Esophagus squamous epithelium (tissue), 5 donors: Measurements from ENCODE around the gene ADCK1. TPM values are rescaled to one million over a fixed set of nuclear protein-coding genes. Genes with fewer than 3 reads are reported as not detected.
"Not testable (repeated sequence)": the region's sequence is repeated elsewhere in the genome, so short reads cannot be mapped to it uniquely, and the experiment has no call there.

Experiments
- DNase-seq: peaks from one replicate; lab custom pipeline; 2025; lab: John Stamatoyannopoulos, UW
- H3K27ac ChIP-seq, 4 donors: fragments of 200-600 bp; sonication (generic); one replicate each; pipeline ENCODE4 v1.5.1; 2016 to 2019; ENCODE audit warnings: mild to moderate bottlenecking in 1 of 4
- H3K27me3 ChIP-seq, 4 donors: fragments of 200-600 bp; sonication (generic); 1 replicate in 3 of 4; 2 replicates in 1 of 4; pipeline versions ENCODE4 v1.5.1 to v1.6.0; 2017 to 2021; ENCODE audit warnings: antibody characterized with exemption in 1 of 4
- H3K36me3 ChIP-seq, 3 donors: fragments of 200-600 bp; sonication (generic); one replicate each; pipeline ENCODE4 v1.5.1; 2016 to 2019
- H3K4me1 ChIP-seq, 3 donors: fragments of 200-600 bp; sonication (generic); one replicate each; pipeline ENCODE4 v1.5.1; 2017 to 2019
- H3K4me3 ChIP-seq, 4 donors: fragments of 200-600 bp; sonication (generic); 1 replicate in 3 of 4; 2 replicates in 1 of 4; pipeline ENCODE4 v1.5.1; 2016 to 2019; ENCODE audit warnings: mild to moderate bottlenecking in 2 of 4, moderate library complexity in 1 of 4
- H3K9me3 ChIP-seq, 3 donors: fragments of 200-600 bp; sonication (generic); one replicate each; pipeline ENCODE4 v1.5.1; 2016 to 2019
- CTCF ChIP-seq, 6 experiments: fragments of 450-650 bp in 4 of 6; fragments of 200-600 bp in 2 of 6; sonication (generic) in 2 of 6; IDR thresholded peaks; one replicate each; pipeline ENCODE4 v1.5.1; 2016 to 2019; ENCODE audit warnings: antibody characterized with exemption in 6 of 6, mild to moderate bottlenecking in 4 of 6, moderate library complexity in 4 of 6
- POLR2A ChIP-seq, 4 donors: fragments of 450-650 bp; IDR thresholded peaks; one replicate each; pipeline ENCODE4 v1.6.1; 2017; ENCODE audit warnings: antibody characterized with exemption in 4 of 4, mild to moderate bottlenecking in 4 of 4, moderate library complexity in 3 of 4
- WGBS, 2 donors: methylation state at CpG; one replicate each; pipeline ENCODE4 v1.1.5; 2018; 5-methylcytosine and 5-hydroxymethylcytosine counted together
- intact Hi-C: fragments of 100-400 bp; cut with DNase I; formaldehyde crosslinking; loops from one replicate; pipeline ENCODE4 v1.15.0; 2022
- total RNA-seq, 4 donors: library from RNA; depleted of rRNA; stranded (reverse); fragments of >200 nt; gene quantifications; one replicate each; pipeline ENCODE4 v1.1.0, GENCODE V29; 2016
- donor health status: DM: yes; HTN: yes; CAD: no.

Gene ADCK1
- total RNA-seq, 4 donors from 2014 or later, result 3.6 to 5.4 (median 4.4) TPM

DNA sequence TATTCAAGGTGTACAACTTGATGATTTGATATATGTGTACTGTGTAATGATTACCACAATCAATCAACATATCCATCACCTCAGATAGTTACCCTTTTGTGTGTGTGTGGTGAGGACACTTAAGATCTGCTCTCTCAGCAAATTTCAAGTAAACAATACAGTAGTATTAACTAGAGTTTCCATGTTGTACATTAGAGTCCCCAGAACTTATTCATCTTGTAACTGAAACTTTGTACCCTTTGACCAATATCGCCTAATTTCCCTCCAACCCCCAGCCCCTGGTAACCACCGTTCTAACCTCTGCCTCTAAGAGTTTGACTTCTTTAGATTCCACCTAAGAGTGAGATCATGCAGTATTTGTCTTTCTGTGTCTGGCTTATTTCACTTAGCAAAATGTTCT, 12.1 kb downstream of the ADCK1 start:
- DNase-seq, result no peak
- TF ChIP-seq POLR2A (IDR thresholded peaks at IDR 0.05) (no peak), CTCF (IDR thresholded peaks at IDR 0.05) (no peak)
- H3K27me3 ChIP-seq, result no peaks in the 10 kb centered on the region
- WGBS, 2 donors, result 77 to 85% methylated on average over 2 of the region's 2 CpGs
- no peaks in the 10 kb centered on the region for H3K4me1 ChIP-seq
- H3K36me3 ChIP-seq, result no peaks in the 10 kb centered on the region
- H3K4me3 ChIP-seq, result no peak overlapping the region
- H3K9me3 ChIP-seq, result no peaks in the 10 kb centered on the region
- H3K27ac ChIP-seq, result no peak overlapping the region
- intact Hi-C loops, result no loop called here

DNA sequence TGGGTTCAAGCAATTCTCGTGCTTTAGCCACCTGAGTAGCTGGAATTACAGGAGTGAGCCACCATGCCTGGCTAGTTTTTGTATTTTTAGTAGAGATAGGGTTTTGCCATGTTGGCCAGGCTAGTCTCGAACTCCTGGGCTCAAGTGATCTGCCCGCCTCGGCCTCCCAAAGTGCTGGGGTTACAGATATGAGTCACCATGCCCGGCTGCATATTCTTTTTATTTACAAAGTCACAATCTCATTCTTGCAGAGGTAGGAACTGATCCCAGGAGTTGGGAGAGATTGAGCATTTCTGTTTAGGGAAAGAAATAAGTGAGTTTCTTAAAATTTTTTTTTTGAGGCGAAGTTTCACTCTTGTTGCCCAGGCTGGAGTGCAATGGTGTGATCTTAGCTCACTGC, 12.8 kb downstream of the ADCK1 start:
- DNase-seq, H3K27ac ChIP-seq, H3K36me3 ChIP-seq, H3K4me1 ChIP-seq, intact Hi-C loops, H3K9me3 ChIP-seq, H3K4me3 ChIP-seq, H3K27me3 ChIP-seq: not testable (repeated sequence)
- WGBS, 2 donors, result 56 to 82% methylated on average over 6 of the region's 6 CpGs

DNA sequence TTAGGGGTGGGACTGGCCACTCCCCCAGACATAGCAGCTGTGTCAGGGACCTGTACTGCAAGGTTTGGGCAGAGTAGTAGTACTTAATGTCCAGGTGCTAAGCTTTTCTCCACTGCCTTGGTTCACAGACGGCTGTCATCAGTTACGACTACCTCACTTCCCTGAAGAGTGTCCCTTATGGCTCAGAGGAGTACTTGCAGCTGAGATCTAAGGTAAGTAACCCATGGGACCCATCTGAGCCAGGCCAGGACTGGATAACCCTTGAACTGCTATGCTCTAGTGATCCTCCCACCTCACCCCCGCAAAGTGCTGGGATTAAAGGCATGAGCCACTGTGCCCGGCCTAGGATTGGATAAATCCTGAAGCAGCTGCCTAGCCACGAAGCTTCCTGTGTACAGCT, 22.4 kb downstream of the ADCK1 start:
- Histone ChIP-seq H3K9me3 (no peaks in the 10 kb centered on the region), H3K27ac (no peak overlapping the region), H3K27me3 (no peaks in the 10 kb centered on the region), H3K4me3 (no peak overlapping the region), H3K4me1 (no peaks in the 10 kb centered on the region), H3K36me3 (peaks cover 0 to 79% (median 0%) of the 10 kb centered on the region in 3 donors)
- 100% methylated on average over 4 to 5 of the region's 5 CpGs for WGBS, 2 donors
- no peak for DNase-seq
- TF ChIP-seq POLR2A (IDR thresholded peaks at IDR 0.05), result no peak
- no peak for TF ChIP-seq CTCF (IDR thresholded peaks at IDR 0.05)
- intact Hi-C loops, result no loop called here

GRCh38 chr14:77822741-77823140, 22.8 kb downstream of the ADCK1 start:
- H3K4me3 ChIP-seq, result no peak overlapping the region
- H3K36me3 ChIP-seq, result peaks cover 0 to 79% (median 0%) of the 10 kb centered on the region in 3 donors
- DNase-seq, result no peak
- H3K4me1 ChIP-seq, result no peaks in the 10 kb centered on the region
- no peak for TF ChIP-seq CTCF (IDR thresholded peaks at IDR 0.05)
- H3K27ac ChIP-seq, result no peak overlapping the region
- intact Hi-C loops, result no loop called here
- H3K9me3 ChIP-seq, result no peaks in the 10 kb centered on the region
- H3K27me3 ChIP-seq, result no peaks in the 10 kb centered on the region
- WGBS, 2 donors, result 85 to 89% methylated on average over 3 of the region's 3 CpGs

DNA sequence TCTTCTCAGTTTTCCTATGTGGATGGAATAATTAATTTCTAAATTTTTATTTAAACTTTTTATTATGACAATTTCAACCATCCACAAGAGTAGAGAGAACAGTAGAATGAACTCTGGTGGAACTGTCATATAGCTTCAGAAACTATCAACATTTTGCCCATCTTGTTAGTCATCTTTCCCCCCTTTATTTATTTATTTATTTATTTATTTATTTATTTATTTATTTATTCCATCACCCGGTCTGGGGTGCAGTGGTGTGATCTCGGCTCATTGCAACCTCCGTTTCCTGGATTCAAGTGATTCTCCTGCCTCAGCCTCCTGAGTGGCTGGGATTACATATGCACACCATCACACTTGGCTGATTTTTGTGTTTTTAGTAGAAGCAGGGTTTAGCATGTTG, 23.5 kb downstream of the ADCK1 start:
- DNase-seq, result no peak
- no peak overlapping the region for H3K27ac ChIP-seq
- H3K4me3 ChIP-seq, result no peak overlapping the region
- no peaks in the 10 kb centered on the region for H3K27me3 ChIP-seq
- no peaks in the 10 kb centered on the region for H3K4me1 ChIP-seq
- no peak for TF ChIP-seq POLR2A (IDR thresholded peaks at IDR 0.05)
- no peak for TF ChIP-seq CTCF (IDR thresholded peaks at IDR 0.05)
- H3K36me3 ChIP-seq, result peaks cover 0 to 79% (median 0%) of the 10 kb centered on the region in 3 donors
- H3K9me3 ChIP-seq, result no peaks in the 10 kb centered on the region
- intact Hi-C loops, result no loop called here
- WGBS, 2 donors, result 73 to 96% methylated on average over 3 of the region's 3 CpGs

DNA sequence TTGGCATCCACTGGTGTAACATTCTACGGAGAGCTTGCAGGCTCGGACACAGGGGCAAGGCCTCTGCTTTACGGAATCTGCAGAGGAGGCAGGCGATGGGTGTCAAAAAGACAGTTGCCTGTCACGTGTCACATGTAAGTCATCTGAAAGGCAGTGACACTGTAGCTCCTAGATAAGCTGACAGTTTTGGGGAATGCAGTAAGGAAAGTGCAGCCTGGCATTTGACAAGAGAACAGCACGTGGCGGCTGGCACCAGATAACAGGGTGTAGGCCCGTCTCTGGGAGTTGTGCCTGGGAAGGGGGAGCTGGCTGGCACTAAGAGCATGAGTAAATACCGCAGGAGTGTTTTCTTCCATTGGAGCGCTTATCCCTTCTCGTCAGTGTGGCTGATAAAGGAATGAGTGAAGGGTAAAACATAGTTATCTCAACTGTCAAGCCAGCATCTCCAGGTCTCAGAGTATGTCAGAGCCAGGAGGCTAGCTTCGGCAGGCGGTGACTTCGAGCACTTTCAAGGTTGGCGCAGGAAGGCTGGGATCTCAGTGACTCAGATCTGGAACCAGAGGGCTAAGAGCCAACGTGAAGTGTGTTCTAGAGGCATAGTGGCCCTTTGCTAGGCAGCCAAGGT, 26.1 kb downstream of the ADCK1 start:
- Histone ChIP-seq H3K4me1 (no peaks in the 10 kb centered on the region), H3K36me3 (peaks cover 0 to 81% (median 0%) of the 10 kb centered on the region in 3 donors), H3K4me3 (no peak overlapping the region), H3K9me3 (no peaks in the 10 kb centered on the region), H3K27me3 (no peaks in the 10 kb centered on the region), H3K27ac (no peak overlapping the region)
- WGBS, 2 donors, result 85 to 89% methylated on average over 11 to 12 of the region's 16 CpGs
- no peak for DNase-seq
- no peak for TF ChIP-seq POLR2A (IDR thresholded peaks at IDR 0.05)
- TF ChIP-seq CTCF (IDR thresholded peaks at IDR 0.05), result no peak
- intact Hi-C loops, result no loop called here
